GM12865 (cell line): ENCODE results near the gene LRRC10B.

Experiments used
- DNase-seq: peaks from one replicate; pipeline ENCODE4 v3.0.0; 2010; ENCODE audit warnings: low read depth
- H3K4me3 ChIP-seq: 2 replicates; pipeline ENCODE4 v1.5.1; 2011; ENCODE audit warnings: mild to moderate bottlenecking, low read depth, low read length, control low read depth
- CTCF ChIP-seq: IDR thresholded peaks from 2 replicates; pipeline ENCODE4 v1.5.1; 2011; ENCODE audit warnings: low read length, control low read depth, low read depth, inconsistent platforms; ENCODE audit not compliant: insufficient read depth; ENCODE audit errors: missing control alignments

Gene LRRC10B

GRCh38 chr11:61553373-61554171 is 45.0 kb downstream of the LRRC10B start:
- DNase-seq = no peak
- TF ChIP-seq CTCF = no peak
- H3K4me3 ChIP-seq = no peak overlapping the region

GRCh38 chr11:61554172-61554988 is 45.8 kb downstream of the LRRC10B start:
- no peak for TF ChIP-seq CTCF
- DNase-seq = no peak
- no peak overlapping the region for H3K4me3 ChIP-seq

GRCh38 chr11:61555051-61555969 is 46.8 kb downstream of the LRRC10B start:
- no peak for TF ChIP-seq CTCF
- DNase-seq = no peak
- no peak overlapping the region for H3K4me3 ChIP-seq

- TF ChIP-seq CTCF = no peak
- no peak overlapping the region for H3K4me3 ChIP-seq
- no peak for DNase-seq
These were observed 47.4 kb downstream of the LRRC10B start for GRCh38 chr11:61555978-61556377.

- DNase-seq = no peak
- TF ChIP-seq CTCF = no peak
- H3K4me3 ChIP-seq = no peak overlapping the region
These were observed 48.1 kb downstream of the LRRC10B start for GRCh38 chr11:61556621-61557020.
